ENCODE data around the gene IQCN.

The IQCN gene

DNA sequence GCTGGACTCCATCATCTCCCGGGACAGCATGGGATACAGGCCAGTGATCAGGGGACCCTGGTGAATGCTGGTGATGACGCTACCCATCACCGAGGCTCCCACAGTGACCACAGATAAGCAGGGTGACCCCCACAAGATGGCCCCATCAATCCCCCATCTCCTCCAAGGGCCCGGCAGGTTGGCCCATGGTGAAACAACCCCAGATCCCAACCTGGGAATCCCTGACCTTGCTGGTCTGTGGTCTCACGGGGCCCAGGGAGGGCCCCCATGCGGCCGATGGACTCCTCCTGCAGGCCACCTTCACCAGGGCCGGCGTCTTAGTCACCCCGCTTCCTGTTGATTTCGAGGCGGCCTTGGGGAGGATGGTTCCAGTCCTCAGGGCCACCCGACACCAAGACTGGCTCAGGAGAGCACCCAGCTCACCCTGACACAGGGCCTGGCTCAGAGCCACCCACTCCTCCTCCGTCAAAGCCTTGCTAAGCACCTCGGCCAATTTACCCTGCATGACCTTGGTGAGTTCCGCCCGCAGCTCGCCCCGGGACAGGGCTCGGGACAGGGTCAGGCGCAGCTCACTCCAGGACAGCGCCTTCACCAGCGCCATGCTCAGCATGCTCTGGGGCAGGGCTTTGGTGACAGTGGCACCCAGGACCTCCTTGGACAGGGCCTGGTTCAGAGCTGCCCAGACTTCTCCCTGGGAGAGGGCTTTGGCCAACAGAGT lies 10.0 kb downstream of the IQCN start:
- DNase-seq = no peak

- DNase-seq = no peak
Measured at GRCh38 chr19:18263324-18264136, 10.7 kb downstream of the IQCN start.

DNA sequence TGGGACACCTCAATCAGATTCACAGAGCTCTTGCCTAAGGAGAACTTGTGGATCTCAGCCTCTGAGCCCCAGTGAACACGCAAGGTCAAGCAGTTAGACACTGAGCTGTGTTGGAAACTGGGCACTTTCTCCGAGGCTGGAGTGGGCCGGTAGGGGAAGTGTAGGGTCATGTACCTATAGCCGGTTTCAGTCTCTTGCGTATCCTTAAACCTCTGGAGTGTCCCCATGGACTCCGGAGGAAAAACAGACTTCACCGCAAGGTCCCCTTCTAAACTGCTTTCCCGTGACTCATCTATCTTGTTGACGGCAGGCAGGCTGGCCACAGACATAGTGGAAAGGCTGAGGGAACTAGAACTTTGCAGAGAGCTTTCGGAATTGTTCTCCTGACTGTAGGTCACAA lies 11.3 kb downstream of the IQCN start:
- no peak for DNase-seq

DNA sequence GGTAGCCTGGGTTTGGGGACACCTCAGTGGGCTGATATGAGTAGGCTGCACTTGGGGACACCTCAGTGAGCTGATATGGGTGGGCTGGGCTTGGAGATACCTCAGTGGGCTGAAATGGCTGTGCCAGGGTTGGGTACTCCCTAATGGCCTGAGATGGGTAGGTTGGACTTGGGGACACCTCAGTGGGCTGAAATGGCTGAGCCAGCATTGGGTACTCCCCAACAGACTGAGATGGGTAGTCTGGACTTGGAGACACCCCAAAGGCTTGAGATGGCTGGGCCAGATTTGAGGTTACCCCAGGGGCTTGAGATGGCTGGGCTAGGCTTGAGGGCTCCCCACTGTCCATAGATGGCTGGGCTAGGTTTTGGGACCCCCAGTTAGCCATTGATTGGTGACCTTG lies 12.1 kb downstream of the IQCN start:
- no peak for DNase-seq

- no peak for DNase-seq
Measured at GRCh38 chr19:18261474-18261873, 12.8 kb downstream of the IQCN start.

- no peak for DNase-seq
Measured at GRCh38 chr19:18259893-18260292, 14.4 kb downstream of the IQCN start.

DNA sequence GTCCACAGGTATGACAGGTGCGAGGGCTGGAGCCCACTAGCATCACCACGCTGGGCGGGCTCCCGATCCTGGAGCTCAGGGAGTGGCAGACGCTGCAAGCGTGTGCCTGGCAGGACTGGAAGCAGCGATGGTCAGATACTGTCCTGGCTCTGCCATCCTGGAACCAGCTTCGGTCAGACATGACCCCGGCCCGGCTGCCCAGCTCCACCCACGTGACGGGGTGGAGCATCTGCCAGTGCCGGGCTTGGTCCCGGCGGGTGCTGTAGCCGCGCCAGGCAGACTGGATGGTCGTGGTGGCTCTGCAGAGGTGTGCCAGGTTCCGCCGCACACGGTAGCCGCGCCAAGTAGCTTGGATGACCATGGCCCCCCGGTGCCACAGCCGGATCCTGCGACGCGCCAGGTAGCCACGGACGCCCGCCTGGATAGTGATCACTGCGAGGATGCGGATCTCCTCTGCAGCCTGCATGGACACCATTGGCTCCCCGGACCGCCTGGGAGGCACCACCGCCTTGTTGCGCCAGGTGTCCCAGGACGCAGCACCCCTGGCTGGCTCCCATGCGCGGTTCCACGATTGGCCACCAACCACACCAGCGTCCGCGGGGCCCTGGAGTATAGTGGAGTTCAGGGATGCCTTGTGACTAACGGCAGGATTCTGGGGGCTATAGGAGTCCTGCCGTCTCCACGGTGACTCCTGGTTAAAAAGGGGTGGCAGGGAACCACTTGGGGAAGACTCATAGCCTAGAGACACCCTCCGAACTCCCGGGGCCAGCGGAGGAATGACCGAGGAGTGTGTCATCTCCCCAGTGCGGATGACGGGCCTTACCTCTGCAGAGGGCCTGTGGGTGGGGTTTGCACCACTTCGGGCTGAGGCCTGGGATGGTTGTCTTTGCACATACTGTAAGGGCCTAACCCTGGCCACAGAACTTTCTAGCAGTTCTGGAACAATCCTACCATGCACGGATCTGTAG lies 16.5 kb downstream of the IQCN start:
- no peak for DNase-seq

GRCh38 chr19:18254546-18255503 lies 19.4 kb downstream of the IQCN start:
- no peak for DNase-seq

DNA sequence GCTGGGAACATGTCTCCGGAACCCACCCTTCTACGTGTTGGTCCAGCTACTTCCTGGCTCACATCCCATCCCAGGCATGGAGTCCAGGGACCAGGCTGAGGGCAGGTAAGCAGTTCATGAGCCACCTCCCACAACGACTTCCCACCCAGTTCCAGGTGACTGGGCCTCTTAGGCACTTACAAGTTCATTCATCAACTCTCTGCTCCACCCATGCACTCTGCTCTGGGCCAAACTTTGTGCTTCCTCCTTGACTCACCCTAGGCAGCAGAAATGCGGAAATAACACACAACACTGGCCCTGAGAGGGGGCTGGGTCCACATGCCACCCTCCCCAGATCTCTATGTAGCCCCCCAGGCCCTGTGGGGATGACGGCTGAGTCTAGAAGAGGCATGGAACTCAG lies 20.5 kb downstream of the IQCN start:
- DNase-seq = no peak

GRCh38 chr19:18253130-18253529 lies 21.1 kb downstream of the IQCN start:
- DNase-seq = no peak

GRCh38 chr19:18252370-18252717 lies 21.9 kb downstream of the IQCN start:
- no peak for DNase-seq

GRCh38 chr19:18251587-18252369 lies 22.5 kb downstream of the IQCN start:
- peak; percentile 79 for DNase-seq

DNA sequence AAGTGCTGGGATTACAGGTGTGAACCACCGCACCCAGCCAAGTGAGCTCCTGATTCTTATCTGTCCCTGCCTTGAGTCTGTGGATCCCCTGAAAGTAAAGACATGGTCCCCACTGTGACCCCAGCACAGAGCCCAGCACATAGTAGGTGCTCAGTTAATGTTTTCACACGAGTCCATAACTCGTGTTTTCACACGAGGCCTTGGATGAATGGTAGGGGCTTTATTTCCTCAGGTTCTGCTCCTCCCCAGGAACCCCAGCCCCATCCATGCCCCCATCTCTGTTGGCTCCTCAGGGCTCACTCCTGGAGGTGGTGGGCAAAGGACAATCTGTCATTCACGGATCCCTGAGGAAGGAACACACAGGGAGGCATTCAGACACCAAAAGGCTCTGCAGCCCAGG lies 24.4 kb downstream of the IQCN start:
- no peak for DNase-seq

- DNase-seq = no peak
Measured at GRCh38 chr19:18245297-18245696, 29.0 kb downstream of the IQCN start.

DNA sequence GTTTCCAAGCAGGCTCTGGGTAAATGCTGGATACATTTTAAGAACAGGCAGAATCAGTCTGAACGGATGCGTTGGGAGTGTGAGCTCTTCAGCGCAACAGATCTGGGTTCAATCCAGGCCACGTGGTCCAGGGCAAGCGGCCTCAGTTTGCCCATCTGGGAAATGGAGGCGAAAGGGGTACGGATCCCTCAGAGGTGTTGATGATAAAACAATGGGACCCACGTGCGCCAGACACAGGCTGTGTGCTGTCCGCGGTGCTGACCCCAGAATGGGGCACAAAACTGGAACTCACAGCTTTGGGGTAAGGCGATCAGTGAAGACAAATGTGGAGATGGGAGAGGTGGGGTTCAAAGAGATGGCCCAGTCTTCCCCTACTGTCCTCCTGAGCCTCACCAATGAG lies 34.9 kb downstream of the IQCN start:
- no peak for DNase-seq

- no peak for DNase-seq
Measured at GRCh38 chr19:18234194-18234593, 40.1 kb downstream of the IQCN start.

DNA sequence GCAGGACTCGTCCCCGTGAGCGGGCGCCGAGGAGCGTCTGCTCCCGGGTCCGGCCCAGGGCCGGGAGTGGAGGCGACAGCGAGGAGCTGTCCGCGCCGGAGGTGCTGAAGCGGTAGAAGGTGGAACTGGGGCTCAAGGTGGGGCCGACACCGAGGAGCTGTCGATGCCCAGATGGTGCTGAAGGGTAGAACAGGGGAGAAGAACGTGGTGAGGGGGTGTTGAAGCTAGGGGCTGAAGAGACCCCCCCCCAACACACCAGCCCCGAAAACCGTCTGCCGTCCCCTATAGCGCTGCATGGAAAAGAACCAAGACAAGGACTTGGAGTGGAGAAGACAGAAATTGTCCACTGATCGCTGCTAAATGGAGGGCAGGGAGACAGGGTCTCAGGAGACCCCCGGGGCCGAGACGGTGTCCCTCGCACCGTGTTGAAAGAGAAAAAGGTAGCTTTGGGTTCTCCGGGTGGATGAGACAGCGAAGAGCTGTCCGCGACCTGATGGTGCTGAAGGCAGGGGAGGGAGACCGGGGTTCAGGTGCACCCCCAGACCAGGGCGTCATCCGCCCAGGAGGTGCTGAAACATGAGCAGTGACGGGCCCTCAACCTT lies 40.9 kb downstream of the IQCN start:
- DNase-seq = peak; percentile 16

DNA sequence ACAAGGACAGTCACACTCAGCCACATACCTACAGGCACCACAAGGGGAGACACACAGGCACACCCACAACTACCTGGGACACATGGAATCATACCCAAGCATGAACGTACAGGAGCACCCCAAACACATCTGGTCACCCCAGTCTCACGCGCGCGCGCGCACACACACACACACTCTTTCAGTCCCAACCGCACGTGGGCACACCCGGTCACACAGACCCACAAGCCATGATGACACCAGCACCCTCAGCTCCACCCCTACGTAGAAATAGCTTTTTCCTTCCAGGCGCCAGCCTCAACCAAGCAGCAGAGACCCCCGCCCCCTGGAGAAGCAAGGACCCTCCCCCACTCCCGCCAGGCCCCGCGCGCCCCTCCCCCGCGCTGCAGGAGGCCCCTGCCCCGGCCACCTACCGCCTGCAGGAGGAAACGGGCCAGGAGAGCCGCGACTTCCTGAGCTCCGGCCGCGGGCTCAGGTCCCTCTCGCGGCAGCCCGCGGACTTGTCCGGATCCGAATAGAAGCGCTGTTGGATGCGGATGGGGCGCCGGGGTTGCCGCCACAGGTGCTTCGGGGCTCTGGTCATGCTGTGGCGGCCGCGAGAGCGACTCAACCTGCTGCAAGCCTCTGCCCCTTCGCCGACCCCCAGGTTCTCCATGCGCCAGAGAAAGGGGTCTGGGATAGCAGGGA lies 41.6 kb downstream of the IQCN start:
- DNase-seq = no peak

DNA sequence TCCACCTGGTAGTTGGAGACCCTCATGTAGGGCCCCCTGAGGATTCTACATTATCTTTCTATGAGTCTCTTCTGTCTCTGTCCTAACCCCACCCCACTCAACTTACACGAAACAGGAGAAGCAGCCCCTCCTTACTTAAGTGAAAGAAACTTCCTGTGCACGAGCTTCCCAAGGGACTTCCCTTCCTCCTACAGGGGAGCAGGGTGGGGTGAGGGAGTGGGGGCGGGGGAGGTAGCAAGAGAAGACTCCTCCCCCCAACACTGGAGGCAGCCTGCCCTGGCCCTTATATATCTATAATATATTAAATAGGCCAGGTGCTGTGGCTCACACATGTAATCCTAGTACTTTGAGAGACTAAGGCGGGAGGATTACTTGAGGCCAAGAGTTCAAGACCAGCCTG lies 42.5 kb downstream of the IQCN start:
- DNase-seq = no peak

Measured in CD4-positive, alpha-beta T cell treated with Interleukin-4 for 4 hours (primary cell).